ENCODE measurements around the gene NINL. TPM values are rescaled to one million over a fixed set of nuclear protein-coding genes. Genes with fewer than 3 reads are reported as not detected.
"Not testable (repeated sequence)": the region's sequence is repeated elsewhere in the genome, so short reads cannot be mapped to it uniquely, and the experiment has no call there.

NINL gene
- total RNA-seq, 1 experiment from 2014 or later: 31.5 TPM

GRCh38 chr20:25551413-25552215 lies 33.7 kb downstream of the NINL start:
- intact Hi-C loops (cut with micrococcal nuclease; ENCODE audit: unreplicated experiment): no loop called here
- DNase-seq (ENCODE audit: low spot score): no peak
- Histone ChIP-seq H3K4me3 (ENCODE audit: low read depth, low read length, poor library complexity, severe bottlenecking) (no peak overlapping the region), H3K9me3 (ENCODE audit: low read depth, low read length, poor library complexity, severe bottlenecking) (no peaks in the 10 kb centered on the region), H3K36me3 (ENCODE audit: insufficient read depth, low read length, poor library complexity, severe bottlenecking) (no peaks in the 10 kb centered on the region), H3K4me1 (ENCODE audit: insufficient read depth, low read length, poor library complexity, severe bottlenecking) (no peaks in the 10 kb centered on the region), H3K27me3 (replicated peaks; ENCODE audit: insufficient read depth, low read depth, low read length, poor library complexity) (no peaks in the 10 kb centered on the region), H3K27ac (ENCODE audit: low read depth, low read length, poor library complexity, severe bottlenecking) (no peak overlapping the region)
- CTCF ChIA-PET: no interaction called here
- no TSS peak for BruUV-seq (replicated peaks)
- no peak for TF ChIP-seq EZH2 (IDR thresholded peaks at IDR 0.05; ENCODE audit: borderline replicate concordance, low read depth, low read length, poor library complexity, severe bottlenecking)
- TF ChIP-seq, protein P1, sequence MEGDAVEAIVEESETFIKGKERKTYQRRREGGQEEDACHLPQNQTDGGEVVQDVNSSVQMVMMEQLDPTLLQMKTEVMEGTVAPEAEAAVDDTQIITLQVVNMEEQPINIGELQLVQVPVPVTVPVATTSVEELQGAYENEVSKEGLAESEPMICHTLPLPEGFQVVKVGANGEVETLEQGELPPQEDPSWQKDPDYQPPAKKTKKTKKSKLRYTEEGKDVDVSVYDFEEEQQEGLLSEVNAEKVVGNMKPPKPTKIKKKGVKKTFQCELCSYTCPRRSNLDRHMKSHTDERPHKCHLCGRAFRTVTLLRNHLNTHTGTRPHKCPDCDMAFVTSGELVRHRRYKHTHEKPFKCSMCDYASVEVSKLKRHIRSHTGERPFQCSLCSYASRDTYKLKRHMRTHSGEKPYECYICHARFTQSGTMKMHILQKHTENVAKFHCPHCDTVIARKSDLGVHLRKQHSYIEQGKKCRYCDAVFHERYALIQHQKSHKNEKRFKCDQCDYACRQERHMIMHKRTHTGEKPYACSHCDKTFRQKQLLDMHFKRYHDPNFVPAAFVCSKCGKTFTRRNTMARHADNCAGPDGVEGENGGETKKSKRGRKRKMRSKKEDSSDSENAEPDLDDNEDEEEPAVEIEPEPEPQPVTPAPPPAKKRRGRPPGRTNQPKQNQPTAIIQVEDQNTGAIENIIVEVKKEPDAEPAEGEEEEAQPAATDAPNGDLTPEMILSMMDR (conservative IDR thresholded peaks at IDR 0.05; ENCODE audit: low read depth, low read length): no peak
- POLR2A ChIA-PET (ENCODE audit: low non-redundant PET): no interaction called here

DNA sequence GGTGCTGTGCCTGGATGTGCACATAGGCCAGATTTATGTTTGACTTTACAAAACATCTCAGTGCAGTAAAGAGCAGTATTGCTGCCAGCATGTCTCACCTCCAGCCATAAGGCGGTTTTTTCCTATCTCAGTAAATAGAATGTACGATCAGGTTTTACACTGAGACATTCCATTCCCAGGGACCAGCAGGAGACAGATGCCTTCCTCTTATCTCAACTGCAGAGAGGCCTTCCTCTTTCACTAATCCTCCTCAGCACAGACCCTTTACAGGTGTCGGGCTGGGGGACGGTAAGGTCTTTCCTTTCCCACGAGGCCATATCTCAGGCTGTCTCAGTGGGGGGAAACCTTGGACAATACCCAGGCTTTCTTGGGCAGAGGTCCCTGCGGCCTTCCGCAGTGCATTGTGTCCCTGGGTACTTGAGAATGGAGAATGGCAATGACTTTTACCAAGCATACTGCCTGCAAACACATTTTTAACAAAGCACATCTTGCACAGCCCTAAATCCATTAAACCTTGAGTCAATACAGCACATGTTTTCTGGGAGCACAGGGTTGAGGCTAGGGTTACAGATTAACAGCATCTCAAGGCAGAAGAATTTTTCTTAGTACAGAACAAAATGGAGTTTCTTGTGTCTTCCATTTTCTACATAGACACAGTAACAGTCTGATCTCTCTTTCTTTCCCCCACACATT lies 34.5 kb downstream of the NINL start:
- H3K36me3 ChIP-seq (ENCODE audit: insufficient read depth, low read length, poor library complexity, severe bottlenecking); H3K9me3 ChIP-seq (ENCODE audit: low read depth, low read length, poor library complexity, severe bottlenecking); H3K4me3 ChIP-seq (ENCODE audit: low read depth, low read length, poor library complexity, severe bottlenecking); H3K4me1 ChIP-seq (ENCODE audit: insufficient read depth, low read length, poor library complexity, severe bottlenecking); intact Hi-C loops (cut with micrococcal nuclease; ENCODE audit: unreplicated experiment); POLR2A ChIA-PET (ENCODE audit: low non-redundant PET); CTCF ChIA-PET; BruUV-seq (replicated peaks); DNase-seq (ENCODE audit: low spot score); H3K27ac ChIP-seq (ENCODE audit: low read depth, low read length, poor library complexity, severe bottlenecking); H3K27me3 ChIP-seq (replicated peaks; ENCODE audit: insufficient read depth, low read depth, low read length, poor library complexity): not testable (repeated sequence)

- POLR2A ChIA-PET (ENCODE audit: low non-redundant PET): no interaction called here
- TF ChIP-seq EZH2 (IDR thresholded peaks at IDR 0.05; ENCODE audit: borderline replicate concordance, low read depth, low read length, poor library complexity, severe bottlenecking): no peak
- TF ChIP-seq, protein P1 (conservative IDR thresholded peaks at IDR 0.05; ENCODE audit: low read depth, low read length): no peak
- H3K9me3 ChIP-seq (ENCODE audit: low read depth, low read length, poor library complexity, severe bottlenecking): no peaks in the 10 kb centered on the region
- no peak overlapping the region for H3K27ac ChIP-seq (ENCODE audit: low read depth, low read length, poor library complexity, severe bottlenecking)
- no peaks in the 10 kb centered on the region for H3K36me3 ChIP-seq (ENCODE audit: insufficient read depth, low read length, poor library complexity, severe bottlenecking)
- CTCF ChIA-PET: no interaction called here
- no peak overlapping the region for H3K4me3 ChIP-seq (ENCODE audit: low read depth, low read length, poor library complexity, severe bottlenecking)
- no peaks in the 10 kb centered on the region for H3K27me3 ChIP-seq (replicated peaks; ENCODE audit: insufficient read depth, low read depth, low read length, poor library complexity)
- no TSS peak for BruUV-seq (replicated peaks)
- intact Hi-C loops (cut with micrococcal nuclease; ENCODE audit: unreplicated experiment): no loop called here
- no peaks in the 10 kb centered on the region for H3K4me1 ChIP-seq (ENCODE audit: insufficient read depth, low read length, poor library complexity, severe bottlenecking)
- DNase-seq (ENCODE audit: low spot score): no peak
These were observed 35.4 kb downstream of the NINL start for GRCh38 chr20:25549843-25550477.

Measured in A673 (cell line).